Cardiac fibroblast (primary cell): ENCODE results near the gene CLEC20A.

ENCODE experiments used
- DNase-seq, 2 donors: peaks; one replicate each; pipeline versions ENCODE4 v3.0.0 to v3.0.0-alpha.2; 2010; ENCODE audit warnings: low read depth in 2 of 2
- H3K4me3 ChIP-seq, 2 donors: replicated peaks in 1 of 2; 1 replicate in 1 of 2; 2 replicates in 1 of 2; pipeline ENCODE4 v1.5.1; 2011; ENCODE audit warnings: low read depth in 2 of 2, low read length in 2 of 2, mild to moderate bottlenecking in 2 of 2, moderate library complexity in 1 of 2
- CTCF ChIP-seq: IDR thresholded peaks from one replicate; pipeline ENCODE4 v1.5.1; 2011; ENCODE audit warnings: low read depth, mild to moderate bottlenecking, low read length, inconsistent platforms

Gene CLEC20A

GRCh38 chr1:178457651-178458050 is 39.1 kb downstream of the CLEC20A start:
- no peak for DNase-seq
- no peak for TF ChIP-seq CTCF
- H3K4me3 ChIP-seq = no peak overlapping the region

- no peak overlapping the region for H3K4me3 ChIP-seq
- no peak for TF ChIP-seq CTCF
- no peak for DNase-seq
Observed at GRCh38 chr1:178456472-178456871, 40.3 kb downstream of the CLEC20A start.

GRCh38 chr1:178452013-178452412 is 44.8 kb downstream of the CLEC20A start:
- no peak overlapping the region for H3K4me3 ChIP-seq
- TF ChIP-seq CTCF = no peak
- no peak for DNase-seq

- no peak overlapping the region for H3K4me3 ChIP-seq
- no peak for TF ChIP-seq CTCF
- peak; percentile 26 to 52 for DNase-seq
Observed at GRCh38 chr1:178451529-178451928, 45.2 kb downstream of the CLEC20A start.

- no peak for DNase-seq
- no peak for TF ChIP-seq CTCF
- no peak overlapping the region for H3K4me3 ChIP-seq
Observed at GRCh38 chr1:178450871-178451270, 45.9 kb downstream of the CLEC20A start.

GRCh38 chr1:178442925-178443324 is 53.8 kb downstream of the CLEC20A start:
- no peak for TF ChIP-seq CTCF
- no peak overlapping the region for H3K4me3 ChIP-seq
- no peak for DNase-seq

GRCh38 chr1:178438432-178438831 is 58.3 kb downstream of the CLEC20A start:
- no peak overlapping the region for H3K4me3 ChIP-seq
- DNase-seq = peak; percentile 9 to 17
- no peak for TF ChIP-seq CTCF
